NOMO-1 (cell line): ENCODE data around the gene TJP2.

ENCODE experiments used
- DNase-seq, 2 experiments: peaks; one replicate each; lab custom pipeline; 2025; ENCODE audit not compliant: unreplicated experiment in 2 of 2; lab: John Stamatoyannopoulos, UW

Gene TJP2

DNA sequence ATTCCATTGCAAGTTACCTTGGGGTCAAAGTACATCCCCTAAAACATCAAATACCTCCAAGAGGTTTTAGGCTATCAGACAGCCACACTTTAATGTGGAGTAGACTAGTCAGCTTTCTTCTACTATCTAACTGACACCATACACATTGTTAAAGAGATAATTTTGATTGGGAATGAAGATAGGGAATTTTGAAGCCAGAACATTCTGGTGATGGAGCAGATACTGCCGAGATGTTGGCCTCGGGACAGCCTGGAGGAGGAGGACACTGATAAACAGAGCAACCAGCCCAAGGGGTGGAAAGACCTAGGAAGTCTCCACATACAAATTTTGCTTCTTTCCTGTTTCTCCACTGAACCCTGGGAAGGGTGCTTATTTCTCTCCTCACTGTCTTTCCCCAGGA lies 14.9 kb downstream of the TJP2 start:
- DNase-seq, result no peak

DNA sequence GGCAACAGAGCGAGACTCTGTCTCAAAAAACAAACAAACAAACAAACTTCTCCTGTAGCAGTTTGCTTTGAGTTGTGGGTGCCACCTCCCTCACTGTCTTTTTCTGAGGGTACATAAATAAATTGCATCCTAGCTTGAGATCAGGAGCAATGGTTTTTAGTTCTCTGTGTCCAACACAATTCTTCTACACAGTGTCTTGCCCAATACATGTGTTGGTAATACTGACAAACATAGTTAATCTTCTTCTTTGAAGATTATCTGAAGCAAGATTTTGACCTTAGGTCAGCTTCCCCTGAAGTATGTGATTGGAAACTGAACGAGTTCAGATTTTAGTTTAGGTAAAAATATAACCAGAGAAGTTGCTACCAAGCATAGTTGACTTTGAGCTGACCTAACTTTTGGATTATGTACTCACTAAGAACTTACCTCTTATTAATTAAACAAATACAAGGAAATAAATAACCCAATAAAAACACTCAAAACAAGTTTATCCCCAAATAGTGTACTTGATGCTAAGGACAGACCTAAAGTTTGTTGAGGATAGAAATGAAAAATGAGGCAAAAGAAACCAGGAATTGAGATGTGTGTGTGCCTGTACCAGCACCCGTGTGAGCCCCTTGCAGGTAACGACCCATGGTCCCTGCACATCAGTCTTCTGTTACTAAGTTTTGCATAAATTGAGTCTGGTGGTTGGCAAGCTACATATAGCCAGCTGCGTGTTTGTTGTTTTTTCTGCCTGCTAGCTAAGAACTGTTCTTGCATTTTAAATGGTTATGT lies 16.2 kb downstream of the TJP2 start:
- no peak for DNase-seq

DNA sequence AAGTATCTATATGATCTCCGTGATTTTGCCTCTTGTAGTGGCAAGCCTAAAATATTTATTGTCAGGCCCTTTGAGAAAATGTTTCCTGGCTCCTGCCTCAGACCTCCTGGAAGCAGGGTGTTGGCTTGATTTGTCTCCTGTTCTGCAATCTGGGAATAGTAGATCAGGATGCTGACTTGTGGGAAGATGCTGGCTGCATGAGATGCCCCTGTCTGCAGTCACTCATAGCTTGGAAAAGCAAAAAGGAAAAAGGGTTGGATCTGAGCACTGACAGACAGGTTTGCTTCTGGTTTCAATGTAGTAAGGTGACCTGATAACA lies 16.7 kb downstream of the TJP2 start:
- DNase-seq, result no peak

DNA sequence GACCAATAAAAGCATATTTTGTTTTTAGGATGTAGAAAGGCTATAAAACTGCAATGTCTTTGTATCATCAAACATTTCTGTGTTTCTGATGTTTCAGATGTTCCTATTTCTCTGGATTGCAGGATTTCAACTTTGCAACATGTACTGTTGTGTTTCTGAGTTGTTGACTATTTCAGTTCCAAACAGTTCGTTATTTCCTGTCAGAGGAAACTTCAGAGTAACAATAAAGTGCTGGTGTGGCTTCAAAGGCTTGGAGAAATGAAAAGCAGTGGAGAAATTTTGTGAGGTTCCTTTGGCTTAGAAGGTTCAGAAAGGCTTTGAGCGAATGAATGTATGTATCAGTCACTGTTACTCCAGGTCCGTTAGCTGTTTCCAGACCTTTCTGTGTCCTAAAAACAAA lies 17.2 kb downstream of the TJP2 start:
- DNase-seq, result no peak

DNA sequence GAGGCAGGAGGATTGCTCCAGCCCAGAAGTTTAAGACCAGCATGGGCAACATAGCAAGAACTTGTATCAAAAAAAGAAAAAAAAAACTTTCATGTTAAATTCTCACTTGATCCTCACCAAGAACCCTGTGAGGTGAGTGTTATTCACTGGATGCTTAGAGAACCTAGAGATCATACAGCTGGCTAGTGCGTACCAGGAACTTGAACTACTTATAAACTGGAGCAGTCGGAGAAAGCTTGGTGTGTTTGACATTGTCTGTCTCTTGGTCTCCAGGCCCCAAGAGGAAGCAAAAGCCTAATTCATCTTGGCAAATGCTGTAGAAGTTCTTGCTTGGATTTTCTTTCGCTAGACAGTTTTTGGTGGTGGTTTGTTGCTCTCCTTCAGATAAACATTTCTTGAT lies 18.1 kb downstream of the TJP2 start:
- no peak for DNase-seq

DNA sequence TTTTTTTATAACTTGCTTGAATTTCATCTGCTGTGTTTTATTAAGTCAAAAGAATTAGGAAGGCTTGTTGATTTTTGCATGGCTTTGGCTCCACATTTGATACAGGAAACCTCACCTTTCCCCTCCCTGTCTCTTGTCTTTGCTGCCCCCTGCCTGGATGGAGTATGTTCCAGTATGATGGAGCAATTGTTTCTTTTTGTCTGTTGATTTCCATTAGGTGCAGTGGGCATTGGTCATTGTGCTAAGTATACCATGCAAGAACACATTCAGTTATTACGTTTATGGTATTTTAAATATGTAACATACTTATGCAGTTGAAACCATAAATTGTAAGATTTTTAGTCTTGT lies 19.6 kb downstream of the TJP2 start:
- DNase-seq, result no peak

DNA sequence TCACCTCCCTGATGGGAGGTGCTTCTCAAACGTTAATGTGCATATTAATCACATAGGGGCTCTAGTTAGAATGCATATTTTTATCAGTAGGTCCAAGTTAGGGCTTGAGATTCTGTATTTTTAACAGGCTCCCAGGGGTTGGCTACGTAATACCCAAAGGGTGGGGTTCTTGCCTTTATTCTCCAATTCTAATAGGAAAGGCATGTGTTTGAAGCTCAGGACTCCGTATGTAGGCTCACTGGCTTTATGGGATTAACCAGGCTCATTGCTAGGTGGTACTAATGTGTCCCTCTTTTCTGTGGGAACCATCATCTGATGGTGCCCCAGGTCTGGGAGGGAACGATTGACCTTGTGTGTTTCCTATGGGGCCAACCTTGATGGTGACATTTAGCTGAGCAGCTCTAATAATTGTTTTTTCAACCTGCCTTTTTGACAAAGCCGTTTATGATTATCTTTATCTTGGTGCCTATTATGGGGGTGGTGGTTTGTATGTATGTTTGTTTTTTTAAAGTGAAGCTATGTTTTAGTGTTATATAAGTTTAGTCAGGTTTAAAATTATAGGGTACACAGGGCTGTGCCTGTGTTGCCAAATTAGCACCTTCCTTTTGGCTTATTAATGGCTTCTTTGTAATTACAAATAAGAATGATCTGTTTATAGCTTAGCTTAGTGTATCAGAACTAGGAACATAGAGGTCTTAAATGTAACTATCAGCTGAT lies 20.8 kb downstream of the TJP2 start:
- DNase-seq, result no peak

DNA sequence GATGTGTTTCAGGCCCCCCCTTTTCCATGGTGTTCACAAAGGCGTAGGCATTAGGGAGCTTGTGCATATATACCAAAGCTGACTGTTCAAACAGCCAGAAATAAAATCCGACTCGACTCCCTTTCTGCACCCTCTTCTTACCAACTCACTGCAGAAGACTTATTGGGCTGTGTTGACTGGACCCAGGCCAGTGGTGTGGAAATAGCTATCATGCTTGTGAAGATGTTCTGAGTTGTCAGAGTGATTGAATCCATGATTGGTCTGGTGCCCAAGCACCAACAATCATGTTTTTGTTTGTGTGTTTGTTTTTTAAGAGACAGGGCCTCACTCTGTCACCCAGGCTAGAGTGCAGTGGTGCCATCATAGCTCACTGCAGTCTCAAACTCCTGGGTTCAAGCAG lies 21.6 kb downstream of the TJP2 start:
- DNase-seq, result no peak

DNA sequence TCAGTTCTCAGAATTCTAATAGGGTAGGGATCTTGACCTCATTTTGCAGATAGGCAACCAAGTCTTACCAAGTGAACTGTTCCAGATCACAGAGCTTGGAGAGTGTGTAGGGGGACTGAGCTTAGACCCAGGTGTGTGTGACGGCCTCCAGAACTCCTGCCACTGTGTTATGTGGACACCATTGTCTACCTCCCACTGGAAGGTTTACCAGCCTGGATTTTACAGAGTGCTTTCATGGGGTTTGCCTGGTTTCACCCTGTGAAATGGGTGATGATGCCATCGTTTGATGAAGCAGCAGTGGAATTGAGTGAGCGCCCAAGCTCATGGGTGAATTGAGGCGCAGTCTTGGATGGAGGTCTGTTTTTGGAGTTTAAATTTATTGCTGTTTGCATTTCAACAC lies 23.6 kb downstream of the TJP2 start:
- DNase-seq, result no peak

DNA sequence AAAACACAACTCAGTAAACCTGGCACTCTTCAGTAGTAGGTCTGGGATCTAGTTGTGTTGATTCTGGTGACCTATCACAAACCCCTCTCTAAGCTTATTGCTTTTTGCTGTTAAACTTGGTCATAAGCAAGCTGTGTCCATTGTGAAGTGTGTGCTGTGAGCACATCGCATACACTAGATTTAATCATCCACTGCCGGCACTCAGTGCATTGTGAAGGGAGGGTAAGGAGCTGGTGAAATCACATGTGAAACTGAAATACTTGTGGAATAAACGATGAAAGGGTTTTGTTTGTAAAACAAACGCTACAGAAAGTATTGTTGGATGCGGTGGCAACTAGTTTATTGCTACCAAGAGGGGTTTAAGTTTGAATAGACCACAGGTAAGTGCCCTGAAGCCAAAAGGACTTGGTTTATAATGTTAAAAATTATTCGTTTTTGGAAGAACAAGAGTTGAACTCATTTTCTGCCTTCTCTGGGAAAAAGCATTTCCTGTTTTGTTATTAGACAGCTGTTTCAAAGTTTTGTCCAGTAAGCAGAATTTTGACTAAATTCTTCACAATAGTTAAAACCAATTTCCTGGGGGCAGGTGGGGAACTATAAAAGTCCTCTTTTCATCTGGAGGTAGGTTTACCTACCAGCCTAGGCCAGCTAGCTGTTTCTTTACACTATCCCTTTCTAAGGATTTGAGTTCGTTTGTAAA lies 24.6 kb downstream of the TJP2 start:
- no peak for DNase-seq

DNA sequence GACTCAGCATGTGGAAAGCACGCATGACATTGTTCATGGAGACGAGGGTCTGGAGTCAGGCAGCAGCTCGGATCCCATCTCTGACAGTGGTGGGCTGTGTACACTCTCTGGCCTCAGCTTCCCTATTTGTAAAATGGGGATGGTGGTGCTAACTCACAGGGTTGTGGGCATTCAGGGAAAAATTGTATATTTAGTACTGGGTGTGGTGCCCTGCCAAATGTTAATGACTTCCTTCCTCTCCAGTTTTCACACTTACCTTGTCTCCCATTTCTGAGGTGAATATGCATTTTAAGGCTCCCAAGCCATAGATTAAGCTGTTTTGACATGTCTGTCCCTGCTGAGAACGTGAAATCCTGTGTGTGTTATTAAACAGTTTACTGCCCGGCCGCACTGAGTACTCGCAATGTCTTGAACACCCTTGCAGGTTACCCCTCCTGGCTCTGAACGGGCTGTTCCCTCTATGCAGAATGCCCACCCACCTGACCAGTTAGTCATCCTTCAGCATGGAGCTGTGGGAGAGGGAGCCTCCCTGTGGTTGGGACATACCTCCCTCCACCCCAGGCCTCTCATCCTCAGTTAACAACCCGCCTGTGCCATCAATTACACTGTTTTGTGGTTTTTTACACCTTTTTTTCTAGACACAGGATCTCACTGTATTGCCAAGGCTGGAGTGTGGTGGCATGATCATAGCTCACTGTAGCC lies 25.8 kb downstream of the TJP2 start:
- no peak for DNase-seq

DNA sequence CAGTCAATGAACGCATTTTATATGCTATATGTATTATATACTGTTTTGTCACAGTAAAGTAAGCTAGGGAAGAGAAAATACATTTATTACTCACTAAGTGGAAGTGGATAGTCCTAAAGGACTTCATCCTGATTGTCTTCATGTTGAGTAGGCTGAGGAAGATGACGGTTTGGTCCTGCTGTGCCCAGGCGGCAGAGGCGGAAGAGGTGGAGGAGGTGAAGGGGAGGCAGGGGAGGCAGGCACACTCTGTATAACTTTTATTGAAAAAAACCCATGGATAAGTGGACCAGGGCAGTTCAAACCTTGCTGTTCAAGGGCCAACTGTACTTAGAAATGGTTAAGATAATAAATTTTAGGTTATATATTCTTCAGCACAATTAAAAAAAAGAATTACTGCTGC lies 28.5 kb downstream of the TJP2 start:
- DNase-seq, result no peak

DNA sequence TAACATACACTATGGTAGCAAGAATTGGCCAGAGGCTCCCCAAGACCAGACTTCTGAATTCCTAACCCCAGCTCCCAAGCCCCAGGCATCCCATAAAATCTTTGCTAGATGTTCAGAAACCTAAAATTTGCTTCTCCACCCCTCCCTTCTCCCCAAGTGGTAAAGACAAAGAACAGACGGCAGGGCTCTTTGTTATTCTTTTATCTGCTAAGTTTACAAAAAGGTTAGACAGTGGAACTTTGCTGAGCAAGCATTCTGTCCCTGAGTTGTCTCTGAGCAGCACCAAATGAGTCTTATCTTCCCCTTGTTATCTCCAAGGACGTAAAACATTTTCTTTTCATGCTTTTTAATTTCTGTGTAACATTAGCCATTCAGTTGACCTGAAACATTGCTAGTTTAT lies 30.2 kb downstream of the TJP2 start:
- no peak for DNase-seq

DNA sequence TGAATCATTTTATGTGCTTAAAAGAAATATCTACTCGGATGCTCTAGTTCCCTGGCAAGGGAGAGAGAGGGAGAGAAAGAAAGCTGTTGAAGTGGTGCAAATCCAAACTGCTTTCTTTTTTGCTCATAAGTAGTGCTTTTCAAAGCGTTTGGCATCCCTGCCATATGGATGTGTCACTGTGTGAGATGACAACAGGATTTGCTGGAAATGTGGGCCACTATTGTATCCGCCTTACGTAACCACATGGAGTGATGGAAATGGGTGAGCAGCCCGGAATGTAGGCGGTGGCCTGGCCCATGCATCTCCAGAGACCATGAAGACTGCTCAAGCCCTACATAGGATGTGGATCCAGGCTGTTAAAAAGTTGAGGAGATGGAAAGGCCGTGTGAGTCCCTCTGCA lies 30.8 kb downstream of the TJP2 start:
- no peak for DNase-seq

DNA sequence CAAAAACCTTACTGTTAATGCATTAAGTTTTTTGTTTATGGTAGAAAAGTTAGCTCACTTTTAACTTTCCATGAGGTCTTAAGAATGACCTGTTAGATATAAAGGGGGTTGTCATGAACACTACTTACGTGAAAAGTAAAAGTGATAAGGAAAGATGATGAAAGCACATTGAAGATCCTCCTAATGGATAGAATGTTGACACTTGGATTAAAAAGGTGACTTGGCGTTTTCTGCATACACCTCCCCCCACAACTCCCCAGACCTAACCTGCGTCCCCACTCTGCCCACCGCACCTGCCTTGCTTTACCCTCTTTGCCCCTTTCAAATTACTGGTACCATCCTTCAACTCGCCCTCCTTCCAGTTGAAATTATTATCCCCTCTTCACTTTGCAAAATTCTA lies 32.0 kb downstream of the TJP2 start:
- no peak for DNase-seq

DNA sequence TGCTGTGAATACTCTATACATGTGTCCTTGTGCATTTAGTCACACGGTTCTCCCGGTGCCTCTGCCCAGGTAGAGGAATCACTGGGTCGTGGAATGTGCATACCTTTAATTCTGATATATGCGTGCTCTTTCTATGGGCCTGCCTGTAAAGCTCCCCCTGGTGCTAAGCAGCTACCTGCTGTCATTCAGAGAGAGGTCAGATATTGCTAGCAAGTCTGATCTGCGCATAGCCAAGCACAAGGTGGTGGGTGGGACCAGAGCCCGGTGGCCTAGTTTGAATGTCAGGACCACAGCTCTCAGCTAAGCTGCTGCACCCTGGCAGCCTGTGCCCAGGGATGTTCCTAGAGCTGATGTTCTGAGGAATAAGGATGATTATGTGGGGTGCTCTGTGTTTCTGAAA lies 33.4 kb downstream of the TJP2 start:
- DNase-seq, result no peak

DNA sequence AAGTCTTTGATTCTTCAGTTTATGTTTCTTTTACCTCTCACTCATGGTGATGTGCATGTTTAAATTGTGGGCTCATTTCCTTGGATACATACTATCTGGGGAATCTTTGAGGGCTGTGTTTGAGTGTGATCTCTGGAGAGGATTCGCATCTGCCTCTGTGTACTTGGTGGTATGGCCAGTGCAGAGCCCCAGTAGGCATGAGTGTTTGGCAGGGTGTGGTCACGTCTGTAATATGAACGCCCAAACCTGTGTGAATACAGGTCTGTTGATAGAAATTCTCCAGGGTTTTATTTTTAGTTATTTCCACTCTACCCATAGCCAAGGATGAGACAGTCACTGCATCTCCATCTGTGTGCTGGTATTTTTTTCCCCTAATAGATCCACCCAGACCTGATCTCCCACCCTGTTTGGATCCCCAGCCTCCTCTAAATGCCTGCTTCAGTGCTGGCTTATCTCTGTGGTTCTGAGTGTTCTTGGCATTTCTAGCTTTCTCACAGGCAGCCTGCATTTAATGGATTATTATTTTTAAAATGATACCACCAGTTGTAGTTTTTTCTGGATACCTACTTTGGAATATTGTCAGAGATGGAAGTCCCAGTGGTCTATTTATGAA lies 37.5 kb downstream of the TJP2 start:
- DNase-seq, result no peak

DNA sequence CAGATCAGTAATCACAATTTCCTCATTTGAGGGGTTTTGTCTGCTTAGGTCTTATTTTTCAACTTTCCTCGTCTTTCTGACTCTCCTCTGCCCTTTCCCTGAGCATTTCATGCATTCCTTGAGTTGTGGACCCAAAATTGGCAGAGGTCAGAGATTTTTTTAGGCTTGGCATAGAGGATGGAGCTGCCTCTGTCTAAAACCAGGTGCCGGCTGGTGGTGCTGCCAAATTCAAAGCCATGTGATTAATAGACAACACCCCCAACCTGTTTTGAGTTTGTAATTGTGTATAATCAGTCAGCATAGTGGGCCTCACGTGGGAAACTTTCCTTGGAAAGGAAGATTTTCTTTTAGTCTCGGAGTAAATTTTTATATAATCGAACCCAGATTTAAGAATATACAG lies 39.6 kb downstream of the TJP2 start:
- no peak for DNase-seq

DNA sequence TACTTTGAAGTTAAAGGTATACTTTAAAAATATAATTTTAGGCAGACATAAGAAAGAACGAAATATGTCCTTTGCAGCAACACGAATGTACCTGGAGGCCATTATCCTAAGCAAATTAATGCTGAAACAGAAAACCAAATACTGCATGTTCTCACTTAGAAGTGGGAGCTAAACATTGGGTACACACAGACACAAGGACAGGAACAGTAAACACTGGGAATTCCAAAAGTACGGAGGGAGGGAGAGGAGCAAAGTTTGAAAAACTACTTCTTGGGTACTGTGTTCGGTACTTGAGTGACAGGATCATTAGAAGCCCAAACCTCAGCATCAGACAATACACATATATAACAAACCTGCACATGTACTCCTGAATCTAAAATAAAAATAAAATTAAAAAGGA lies 40.9 kb downstream of the TJP2 start:
- no peak for DNase-seq

DNA sequence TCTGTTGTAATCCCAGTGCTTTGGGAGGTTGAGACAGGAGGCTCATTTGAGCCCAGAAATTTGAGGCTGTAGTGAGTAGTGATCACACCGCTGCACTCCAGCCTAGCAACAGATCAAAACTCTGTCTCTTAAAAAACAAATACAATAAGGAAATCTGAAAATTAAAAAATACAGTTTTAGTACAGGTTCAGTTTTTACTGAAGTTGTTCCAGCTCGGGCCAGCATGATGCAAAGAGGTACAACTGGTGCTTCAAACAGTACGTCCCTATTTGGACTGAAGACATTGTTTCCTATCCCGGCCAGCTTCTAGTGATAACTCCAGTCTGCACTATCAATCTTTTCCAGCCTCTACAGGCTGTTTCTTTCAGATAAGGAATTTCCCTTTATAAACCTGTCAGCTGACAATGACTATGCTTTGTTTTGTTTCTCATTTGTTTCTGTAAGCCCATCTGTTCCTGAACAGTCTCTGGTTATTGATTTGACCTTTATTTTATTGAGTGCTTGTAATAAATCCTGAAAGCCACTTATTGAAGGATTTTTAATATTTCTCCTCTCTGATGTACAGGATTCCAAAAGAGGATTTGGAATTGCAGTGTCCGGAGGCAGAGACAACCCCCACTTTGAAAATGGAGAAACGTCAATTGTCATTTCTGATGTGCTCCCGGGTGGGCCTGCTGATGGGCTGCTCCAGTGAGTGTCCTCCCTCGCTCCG lies 41.9 kb downstream of the TJP2 start:
- DNase-seq, result no peak

DNA sequence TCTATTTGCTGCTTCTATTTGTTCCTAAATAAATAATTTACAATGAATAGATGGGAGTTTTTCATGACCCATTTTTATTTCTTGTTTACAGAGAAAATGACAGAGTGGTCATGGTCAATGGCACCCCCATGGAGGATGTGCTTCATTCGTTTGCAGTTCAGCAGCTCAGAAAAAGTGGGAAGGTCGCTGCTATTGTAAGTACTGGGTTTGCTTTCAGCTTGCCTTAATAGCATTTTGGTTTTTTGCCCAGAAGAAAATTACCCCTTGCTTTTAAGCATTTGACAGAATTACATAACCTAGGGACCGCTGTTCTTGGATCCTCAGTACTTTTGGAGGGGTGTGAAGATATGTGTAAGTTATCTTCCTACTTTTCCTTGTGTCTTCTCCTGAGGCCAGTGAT lies 44.1 kb downstream of the TJP2 start:
- DNase-seq, result no peak
